Muscle layer of colon (tissue), 2 donors: ENCODE measurements around the gene TMBIM6.

Experiments used
- H3K27ac ChIP-seq: one replicate; pipeline ENCODE4 v1.7.0; 2013; ENCODE audit warnings: low read depth, mild to moderate bottlenecking, low read length, moderate library complexity
- H3K27me3 ChIP-seq, 2 donors: one replicate each; pipeline ENCODE4 v1.7.0; 2013; ENCODE audit warnings: low read length in 2 of 2, mild to moderate bottlenecking in 2 of 2; ENCODE audit not compliant: insufficient read depth in 2 of 2, control insufficient read depth in 1 of 2
- H3K36me3 ChIP-seq: one replicate; pipeline ENCODE4 v1.7.0; 2013; ENCODE audit warnings: mild to moderate bottlenecking, low read length; ENCODE audit not compliant: insufficient read depth
- H3K4me1 ChIP-seq: one replicate; pipeline ENCODE4 v1.7.0; 2013; ENCODE audit warnings: mild to moderate bottlenecking, low read length; ENCODE audit not compliant: insufficient read depth
- H3K4me3 ChIP-seq, 2 donors: one replicate each; pipeline ENCODE4 v1.7.0; 2013; ENCODE audit warnings: low read length in 2 of 2, low read depth in 1 of 2, mild to moderate bottlenecking in 1 of 2, moderate library complexity in 1 of 2
- H3K9ac ChIP-seq: one replicate; pipeline ENCODE4 v1.7.0; 2013; ENCODE audit warnings: low read length
- H3K9me3 ChIP-seq: one replicate; pipeline ENCODE4 v1.7.0; 2013; ENCODE audit warnings: mild to moderate bottlenecking, low read length
- donor health status: abdominal sarcoma.
- donor health status: Adenocarcinoma of cecum.

Gene TMBIM6

GRCh38 chr12:49801141-49802063, 60.0 kb downstream of the TMBIM6 start:
- Histone ChIP-seq H3K27me3 (no peaks in the 10 kb centered on the region), H3K36me3 (peaks cover 74% of the 10 kb centered on the region), H3K4me1 (no peaks in the 10 kb centered on the region), H3K9ac (no peak overlapping the region), H3K4me3 (no peak overlapping the region), H3K27ac (no peak overlapping the region), H3K9me3 (no peaks in the 10 kb centered on the region)

- H3K4me3 ChIP-seq = no peak overlapping the region
- peaks cover 56% of the 10 kb centered on the region for H3K36me3 ChIP-seq
- H3K27ac ChIP-seq = no peak overlapping the region
- H3K4me1 ChIP-seq = peaks cover 3% of the 10 kb centered on the region
- no peaks in the 10 kb centered on the region for H3K27me3 ChIP-seq
- H3K9me3 ChIP-seq = no peaks in the 10 kb centered on the region
- no peak overlapping the region for H3K9ac ChIP-seq
Measured at GRCh38 chr12:49803693-49804450, 62.5 kb downstream of the TMBIM6 start.

DNA sequence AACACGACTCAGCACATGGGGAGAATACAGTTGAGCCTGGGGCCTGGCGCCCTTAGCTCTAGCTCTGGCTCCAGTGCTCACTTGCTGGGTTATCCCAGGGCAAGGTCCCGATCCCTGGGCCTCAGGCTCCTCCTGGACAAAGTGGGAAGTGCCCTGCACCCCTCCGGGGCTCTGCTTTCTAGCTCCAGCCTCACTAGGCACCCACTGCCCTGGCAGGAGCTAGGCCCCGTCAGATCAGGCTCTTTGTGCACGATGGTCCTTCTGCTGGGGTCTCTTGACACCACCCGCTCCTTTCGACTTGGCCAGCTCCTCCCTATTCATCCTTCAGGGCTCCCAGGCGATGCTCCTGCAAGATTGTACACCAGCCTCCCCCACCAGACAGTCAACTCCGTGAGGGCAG, 63.5 kb downstream of the TMBIM6 start:
- Histone ChIP-seq H3K27me3 (no peaks in the 10 kb centered on the region), H3K36me3 (peaks cover 56% of the 10 kb centered on the region), H3K4me1 (peaks cover 11% of the 10 kb centered on the region), H3K4me3 (no peak overlapping the region), H3K27ac (no peak overlapping the region), H3K9me3 (no peaks in the 10 kb centered on the region), H3K9ac (no peak overlapping the region)

- H3K27me3 ChIP-seq = no peaks in the 10 kb centered on the region
- no peaks in the 10 kb centered on the region for H3K9me3 ChIP-seq
- H3K9ac ChIP-seq = no peak overlapping the region
- no peak overlapping the region for H3K27ac ChIP-seq
- H3K4me1 ChIP-seq = peaks cover 17% of the 10 kb centered on the region
- no peak overlapping the region for H3K4me3 ChIP-seq
- H3K36me3 ChIP-seq = peaks cover 52% of the 10 kb centered on the region
Measured at GRCh38 chr12:49805409-49805808, 64.1 kb downstream of the TMBIM6 start.

- no peak overlapping the region for H3K27ac ChIP-seq
Measured at GRCh38 chr12:49806321-49806813, 65.0 kb downstream of the TMBIM6 start.

GRCh38 chr12:49806877-49807276, 65.5 kb downstream of the TMBIM6 start:
- Histone ChIP-seq H3K9ac (no peak overlapping the region), H3K27me3 (no peaks in the 10 kb centered on the region), H3K4me3 (no peak overlapping the region), H3K36me3 (peaks cover 38% of the 10 kb centered on the region), H3K9me3 (no peaks in the 10 kb centered on the region), H3K27ac (no peak overlapping the region), H3K4me1 (peaks cover 18% of the 10 kb centered on the region)

More at GRCh38 chr12:49806321-49806813, 65.0 kb downstream of the TMBIM6 start:
- H3K9ac ChIP-seq = no peak overlapping the region
- H3K27me3 ChIP-seq = no peaks in the 10 kb centered on the region
- H3K36me3 ChIP-seq = peaks cover 43% of the 10 kb centered on the region
- H3K4me1 ChIP-seq = peaks cover 18% of the 10 kb centered on the region
- H3K4me3 ChIP-seq = no peak overlapping the region
- H3K9me3 ChIP-seq = no peaks in the 10 kb centered on the region

DNA sequence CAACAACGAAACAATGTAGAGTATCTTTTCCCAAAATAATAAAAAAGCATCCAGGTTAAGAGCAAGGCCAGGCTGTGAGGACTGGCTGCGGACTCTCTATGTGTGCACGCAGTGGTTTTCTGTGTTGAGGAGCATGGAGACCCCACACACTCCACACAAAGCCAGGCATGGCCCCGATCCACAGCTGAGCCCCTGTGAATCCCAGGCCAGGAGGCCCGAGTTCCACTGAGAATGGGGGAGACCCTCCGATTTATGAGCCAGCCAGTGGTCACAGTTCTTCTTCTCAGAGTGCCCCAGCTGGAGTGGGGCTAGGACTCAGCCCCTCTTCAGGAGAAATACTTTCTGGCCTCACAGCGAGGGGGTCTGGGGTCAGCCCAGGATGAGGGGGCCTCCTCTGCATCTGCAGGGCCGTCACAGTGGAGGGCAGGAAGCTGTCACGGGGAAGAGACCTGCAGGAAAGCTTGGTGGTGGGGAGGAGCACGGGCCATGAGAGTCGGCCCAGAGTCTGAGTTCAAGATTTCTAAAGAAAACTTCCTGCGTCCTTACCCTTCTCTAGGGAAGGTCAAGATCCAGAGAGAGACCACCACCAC, 66.7 kb downstream of the TMBIM6 start:
- H3K4me1 ChIP-seq = peaks cover 18% of the 10 kb centered on the region
- H3K36me3 ChIP-seq = peaks cover 31% of the 10 kb centered on the region
- peak overlapping the region; percentile 7 for H3K27ac ChIP-seq
- H3K9ac ChIP-seq = no peak overlapping the region
- no peaks in the 10 kb centered on the region for H3K9me3 ChIP-seq
- H3K27me3 ChIP-seq = no peaks in the 10 kb centered on the region
- H3K4me3 ChIP-seq = no peak overlapping the region

GRCh38 chr12:49808686-49809380, 67.5 kb downstream of the TMBIM6 start:
- H3K9ac ChIP-seq = no peak overlapping the region
- peak overlapping the region; percentile 7 for H3K27ac ChIP-seq
- H3K9me3 ChIP-seq = no peaks in the 10 kb centered on the region
- H3K27me3 ChIP-seq = no peaks in the 10 kb centered on the region
- no peak overlapping the region for H3K4me3 ChIP-seq
- peaks cover 23% of the 10 kb centered on the region for H3K36me3 ChIP-seq
- peaks cover 18% of the 10 kb centered on the region for H3K4me1 ChIP-seq

- H3K4me1 ChIP-seq = peaks cover 18% of the 10 kb centered on the region
Measured at GRCh38 chr12:49809381-49809905, 68.1 kb downstream of the TMBIM6 start.

DNA sequence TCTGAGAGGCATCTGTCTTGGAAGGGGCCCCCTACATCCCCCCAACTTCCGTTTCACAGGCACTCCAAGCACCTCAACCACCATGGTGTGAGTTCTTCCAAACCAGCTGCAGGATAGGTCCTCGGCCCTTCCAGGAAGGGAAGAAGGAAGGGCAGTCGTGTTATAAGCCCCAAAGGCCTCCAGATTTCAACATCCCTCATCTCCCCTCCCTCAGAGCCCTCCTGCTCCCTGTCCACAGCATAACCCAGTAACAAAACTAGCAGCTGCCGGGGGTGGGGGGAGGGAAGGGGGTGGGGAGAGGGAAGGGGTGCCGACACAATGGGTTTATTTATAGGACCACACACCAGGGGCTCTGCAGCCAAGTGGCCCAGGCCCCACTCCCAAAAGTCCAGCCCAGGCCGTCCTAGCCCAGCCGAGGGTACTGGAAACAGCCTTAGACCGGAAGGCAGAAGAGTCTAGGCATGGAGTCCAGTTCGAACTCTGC, 68.6 kb downstream of the TMBIM6 start:
- Histone ChIP-seq H3K36me3 (peaks cover 12% of the 10 kb centered on the region), H3K9me3 (no peaks in the 10 kb centered on the region), H3K27me3 (no peaks in the 10 kb centered on the region), H3K4me1 (peaks cover 18% of the 10 kb centered on the region), H3K4me3 (no peak overlapping the region), H3K27ac (no peak overlapping the region), H3K9ac (no peak overlapping the region)

More at GRCh38 chr12:49809381-49809905, 68.1 kb downstream of the TMBIM6 start:
- H3K27me3 ChIP-seq = no peaks in the 10 kb centered on the region
- no peaks in the 10 kb centered on the region for H3K9me3 ChIP-seq
- H3K9ac ChIP-seq = no peak overlapping the region
- H3K36me3 ChIP-seq = peaks cover 17% of the 10 kb centered on the region
- H3K27ac ChIP-seq = no peak overlapping the region
- no peak overlapping the region for H3K4me3 ChIP-seq
